Sigmoid colon (tissue), 4 donors: ENCODE results near the gene IL16.

Source experiments
- CTCF ChIP-seq, 4 experiments: fragments of 450-650 bp in 3 of 4; fragments of 200-600 bp in 1 of 4; IDR thresholded peaks; one replicate each; pipeline ENCODE4 v1.5.1; 2016 to 2019; ENCODE audit warnings: antibody characterized with exemption in 4 of 4, mild to moderate bottlenecking in 3 of 4, moderate library complexity in 2 of 4
- EP300 ChIP-seq, 4 donors: sonication (generic); formaldehyde crosslinking; IDR thresholded peaks; one replicate each; pipeline ENCODE4 v1.6.1; 2017; ENCODE audit warnings: antibody characterized with exemption in 4 of 4
- POLR2A ChIP-seq, 2 donors: fragments of 450-650 bp; IDR thresholded peaks; one replicate each; pipeline ENCODE4 v1.6.1; 2016; ENCODE audit warnings: antibody characterized with exemption in 2 of 2, mild to moderate bottlenecking in 2 of 2, moderate library complexity in 2 of 2
- POLR2AphosphoS5 ChIP-seq, 4 donors: sonication (generic); formaldehyde crosslinking; IDR thresholded peaks; one replicate each; pipeline ENCODE4 v1.6.1; 2017; ENCODE audit warnings: antibody characterized with exemption in 4 of 4

GRCh38 chr15:81255315-81255957 lies 58.8 kb downstream of the IL16 start:
- TF ChIP-seq CTCF (IDR thresholded peaks at IDR 0.05) (no peak), EP300 (IDR thresholded peaks at IDR 0.05) (no peak), POLR2AphosphoS5 (IDR thresholded peaks at IDR 0.05) (no peak), POLR2A (IDR thresholded peaks at IDR 0.05) (no peak)
